ENCODE results near the gene MTTP. TPM values are rescaled to one million over a fixed set of nuclear protein-coding genes. Genes with fewer than 3 reads are reported as not detected.

The MTTP gene
- polyA plus RNA-seq, 1 donor (not counting 4 experiments of a cell fraction or from before 2014, with no cell fraction given): 0.05 TPM

DNA sequence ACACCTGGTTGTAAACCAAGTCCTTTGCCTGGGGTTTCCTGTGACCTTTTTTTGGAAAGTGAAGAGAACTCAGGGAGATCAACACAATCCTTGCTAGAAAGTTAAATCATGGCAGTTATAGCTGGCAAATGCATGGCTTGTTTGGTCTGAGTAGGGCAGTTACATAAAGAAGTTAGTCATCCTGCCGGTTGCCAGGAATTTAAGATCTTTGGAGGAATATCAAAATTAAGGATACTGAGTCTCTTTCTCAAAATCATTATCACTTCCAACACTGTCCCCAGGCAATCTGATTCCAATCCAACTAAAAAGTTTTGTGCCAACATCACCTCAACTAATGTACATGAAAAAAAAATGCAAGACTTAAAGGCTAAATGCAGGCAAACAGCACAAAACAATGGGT is 42.8 kb downstream of the MTTP start:
- no peaks in the 10 kb centered on the region for H3K4me1 ChIP-seq (ENCODE audit: control insufficient read depth, extremely low read depth, insufficient read depth, low read length)
- no peak overlapping the region for H3K27ac ChIP-seq (ENCODE audit: control insufficient read depth, insufficient read depth, low read length)
- dilution Hi-C loops (cut with MboI; ENCODE audit: extremely low pct_ligation_motif_present, low sequenced_read_pairs): no loop called here
- no peaks in the 10 kb centered on the region for H3K9me1 ChIP-seq (ENCODE audit: control insufficient read depth, extremely low read depth, insufficient read depth, low read length)
- H3K9ac ChIP-seq (ENCODE audit: control insufficient read depth, extremely low read depth, insufficient read depth, low read length): no peak overlapping the region
- no peaks in the 10 kb centered on the region for H3K9me3 ChIP-seq (ENCODE audit: control insufficient read depth, low read depth, low read length)
- H3K79me2 ChIP-seq (ENCODE audit: control insufficient read depth, insufficient read depth, low read length): no peaks in the 10 kb centered on the region
- H3K36me3 ChIP-seq (ENCODE audit: control insufficient read depth in 2 of 2, extremely low read depth in 1 of 2, insufficient read depth in 2 of 2, low read length in 2 of 2): no peaks in the 10 kb centered on the region
- no peaks in the 10 kb centered on the region for H4K20me1 ChIP-seq (ENCODE audit: control insufficient read depth, extremely low read depth, insufficient read depth, low read length)
- DNase-seq (ENCODE audit: low read depth, low spot score): no peak
- no peak overlapping the region for H2AFZ ChIP-seq (ENCODE audit: control insufficient read depth, low read length)
- no peak overlapping the region for H3K4me3 ChIP-seq (ENCODE audit: control insufficient read depth in 2 of 3, extremely low read depth in 1 of 3, insufficient read depth in 2 of 3, low read depth in 1 of 3, low read length in 3 of 3)
- H3K27me3 ChIP-seq (ENCODE audit: control insufficient read depth, extremely low read depth, insufficient read depth, low read length): no peaks in the 10 kb centered on the region
- TF ChIP-seq CTCF (optimal IDR thresholded peaks at IDR 0.05 in 1 of 3, IDR thresholded peaks at IDR 0.05 in 1 of 3, conservative IDR thresholded peaks at IDR 0.05 in 1 of 3; ENCODE audit: extremely low read depth in 1 of 3, insufficient read depth in 2 of 3, low read length in 3 of 3) (no peak), EZH2 (IDR thresholded peaks at IDR 0.05; ENCODE audit: low read length) (no peak)
- no peak overlapping the region for H3K4me2 ChIP-seq (ENCODE audit: control insufficient read depth, extremely low read depth, insufficient read depth, low read depth, low read length)
- FAIRE-seq: no peak

DNA sequence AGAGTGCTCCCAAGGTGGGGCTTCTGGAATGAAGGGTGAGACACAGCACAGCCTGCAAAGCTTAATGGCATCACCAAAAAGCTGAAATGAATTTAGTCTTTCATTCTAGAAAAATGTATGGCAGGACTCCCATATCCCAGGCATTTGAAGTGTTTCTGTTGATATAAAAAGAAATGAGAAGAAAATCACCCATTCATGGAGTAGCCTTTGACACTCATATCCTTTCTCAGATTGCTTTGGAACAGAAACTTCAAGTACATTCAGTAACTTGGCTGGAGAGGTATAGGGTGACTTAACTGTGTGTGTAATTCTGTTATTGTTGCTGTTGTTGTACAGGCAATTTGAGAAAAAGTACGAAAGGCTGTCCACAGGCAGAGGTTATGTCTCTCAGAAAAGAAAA is 47.7 kb downstream of the MTTP start:
- Histone ChIP-seq H3K4me1 (ENCODE audit: control insufficient read depth, extremely low read depth, insufficient read depth, low read length) (no peaks in the 10 kb centered on the region), H2AFZ (ENCODE audit: control insufficient read depth, low read length) (no peak overlapping the region), H4K20me1 (ENCODE audit: control insufficient read depth, extremely low read depth, insufficient read depth, low read length) (no peaks in the 10 kb centered on the region), H3K36me3 (ENCODE audit: control insufficient read depth in 2 of 2, extremely low read depth in 1 of 2, insufficient read depth in 2 of 2, low read length in 2 of 2) (no peaks in the 10 kb centered on the region), H3K27me3 (ENCODE audit: control insufficient read depth, extremely low read depth, insufficient read depth, low read length) (no peaks in the 10 kb centered on the region), H3K4me3 (ENCODE audit: control insufficient read depth in 2 of 3, extremely low read depth in 1 of 3, insufficient read depth in 2 of 3, low read depth in 1 of 3, low read length in 3 of 3) (no peak overlapping the region), H3K9me1 (ENCODE audit: control insufficient read depth, extremely low read depth, insufficient read depth, low read length) (no peaks in the 10 kb centered on the region), H3K79me2 (ENCODE audit: control insufficient read depth, insufficient read depth, low read length) (no peaks in the 10 kb centered on the region), H3K9me3 (ENCODE audit: control insufficient read depth, low read depth, low read length) (no peaks in the 10 kb centered on the region), H3K27ac (ENCODE audit: control insufficient read depth, insufficient read depth, low read length) (no peak overlapping the region), H3K9ac (ENCODE audit: control insufficient read depth, extremely low read depth, insufficient read depth, low read length) (no peak overlapping the region), H3K4me2 (ENCODE audit: control insufficient read depth, extremely low read depth, insufficient read depth, low read depth, low read length) (no peak overlapping the region)
- DNase-seq (ENCODE audit: low read depth, low spot score) (no peak), FAIRE-seq (no peak)
- TF ChIP-seq EZH2 (IDR thresholded peaks at IDR 0.05; ENCODE audit: low read length) (no peak), CTCF (optimal IDR thresholded peaks at IDR 0.05 in 1 of 3, IDR thresholded peaks at IDR 0.05 in 1 of 3, conservative IDR thresholded peaks at IDR 0.05 in 1 of 3; ENCODE audit: extremely low read depth in 1 of 3, insufficient read depth in 2 of 3, low read length in 3 of 3) (no peak)
- dilution Hi-C loops (cut with MboI; ENCODE audit: extremely low pct_ligation_motif_present, low sequenced_read_pairs): no loop called here

Measured in keratinocyte (primary cell).